NK-92 (cell line): ENCODE results near the gene KRT33B.
"Not testable (repeated sequence)": the region's sequence is repeated elsewhere in the genome, so short reads cannot be mapped to it uniquely, and the experiment has no call there.

Experiments
- DNase-seq: peaks from one replicate; lab custom pipeline; 2025; ENCODE audit not compliant: unreplicated experiment; lab: John Stamatoyannopoulos, UW

KRT33B gene

GRCh38 chr17:41369713-41370112 is at the start of gene KRT33B:
Gene KRT33B (minus strand): TSS chr17:41369813. CDS start chr17:41369750, 63 bp downstream.
- DNase-seq = no peak

- DNase-seq = no peak
Measured at GRCh38 chr17:41418116-41418860, 48.7 kb upstream of the KRT33B start.

GRCh38 chr17:41417576-41418015 is 48.0 kb upstream of the KRT33B start:
- no peak for DNase-seq

GRCh38 chr17:41417127-41417526 is 47.5 kb upstream of the KRT33B start:
- DNase-seq = no peak

GRCh38 chr17:41416479-41416878 is 46.9 kb upstream of the KRT33B start:
- no peak for DNase-seq

GRCh38 chr17:41415833-41416335 is 46.3 kb upstream of the KRT33B start:
- DNase-seq = no peak

GRCh38 chr17:41415411-41415810 is 45.8 kb upstream of the KRT33B start:
- no peak for DNase-seq

GRCh38 chr17:41413982-41414381 is 44.4 kb upstream of the KRT33B start:
- DNase-seq = no peak

- no peak for DNase-seq
Measured at GRCh38 chr17:41413353-41413957, 43.8 kb upstream of the KRT33B start.

- no peak for DNase-seq
Measured at GRCh38 chr17:41411072-41411840, 41.6 kb upstream of the KRT33B start.

- no peak for DNase-seq
Measured at GRCh38 chr17:41407226-41407625, 37.6 kb upstream of the KRT33B start.

GRCh38 chr17:41406205-41406604 is 36.6 kb upstream of the KRT33B start:
- no peak for DNase-seq

- DNase-seq = no peak
Measured at GRCh38 chr17:41404024-41404671, 34.5 kb upstream of the KRT33B start.

- no peak for DNase-seq
Measured at GRCh38 chr17:41403404-41404023, 33.9 kb upstream of the KRT33B start.

GRCh38 chr17:41402161-41402560 is 32.5 kb upstream of the KRT33B start:
- no peak for DNase-seq

- no peak for DNase-seq
Measured at GRCh38 chr17:41396996-41397660, 27.5 kb upstream of the KRT33B start, which contains the start of gene KRT31. Gene KRT31 (minus strand): TSS chr17:41397608. CDS start chr17:41397539, 69 bp downstream.

- DNase-seq = no peak
Measured at GRCh38 chr17:41396340-41396739, 26.7 kb upstream of the KRT33B start.

- DNase-seq = no peak
Measured at GRCh38 chr17:41395611-41396010, 26.0 kb upstream of the KRT33B start.

GRCh38 chr17:41395044-41395443 is 25.4 kb upstream of the KRT33B start:
- DNase-seq = not testable (repeated sequence)
